HepG2 (cell line): ENCODE results near the gene FGD5. TPM values are rescaled to one million over a fixed set of nuclear protein-coding genes. Genes with fewer than 3 reads are reported as not detected.

Experiments
- FOXJ3 ChIP-seq: sonication (generic); formaldehyde crosslinking; IDR thresholded peaks from 2 replicates; pipeline ENCODE4 v1.4.0; 2020; ENCODE audit warnings: missing genetic modification reagents, mild to moderate bottlenecking, borderline replicate concordance
- KDM3A ChIP-seq: IDR thresholded peaks from 2 replicates; pipeline ENCODE4 v1.6.1; 2018; ENCODE audit warnings: low read depth, missing compliant biosample characterization
- KLF16 ChIP-seq, 2 experiments: sonication (generic) in 1 of 2; formaldehyde crosslinking in 1 of 2; IDR thresholded peaks; 2 replicates each; pipeline versions ENCODE4 v1.6.1 to v1.8.0; 2016 to 2023; ENCODE audit warnings: missing genetic modification reagents in 2 of 2, missing compliant biosample characterization in 1 of 2
- KMT2A ChIP-seq: sonication (generic); formaldehyde crosslinking; IDR thresholded peaks from 2 replicates; pipeline ENCODE4 v1.4.0; 2020; ENCODE audit warnings: missing genetic modification reagents
- NFE2 ChIP-seq: sonication (generic); formaldehyde crosslinking; IDR thresholded peaks from 2 replicates; pipeline ENCODE4 v1.4.0; 2020; ENCODE audit warnings: missing genetic modification reagents
- PTBP1 ChIP-seq: fragments of 200-400 bp; formaldehyde crosslinking; IDR thresholded peaks from 2 replicates; pipeline ENCODE4 v1.6.1; 2018; ENCODE audit warnings: low read length, low read depth; ENCODE audit not compliant: poor library complexity, severe bottlenecking
- RFXAP ChIP-seq: sonication (generic); formaldehyde crosslinking; IDR thresholded peaks from 2 replicates; pipeline ENCODE4 v1.4.0; 2020; ENCODE audit warnings: missing genetic modification reagents, borderline replicate concordance
- TMF1 ChIP-seq: sonication (generic); formaldehyde crosslinking; IDR thresholded peaks from 2 replicates; pipeline ENCODE4 v1.8.1; 2022; ENCODE audit warnings: low read depth, missing genetic modification reagents
- polyA plus RNA-seq, 8 experiments: library from polyadenylated mRNA; depleted of rRNA in 3 of 8; stranded (reverse) in 7 of 8; unstranded in 1 of 8; fragments of >200 nt; fragmentation: Illumina TruSeq in 4 of 8; extraction: Trizol in 4 of 8; gene quantifications; 2 replicates each; pipeline versions ENCODE4 v1.2.1 to v1.2.3, GENCODE V29; 2011 to 2016; ENCODE audit warnings: low read depth in 4 of 8, missing spikeins in 1 of 8, mixed read lengths in 1 of 8; ENCODE audit not compliant: insufficient read depth in 1 of 8
- total RNA-seq, 5 experiments: library from RNA; depleted of rRNA; stranded (reverse); fragments of >200 nt; fragmentation: Illumina TruSeq; extraction: Trizol; gene quantifications; 2 replicates each; pipeline ENCODE4 v1.2.3, GENCODE V29; 2016; ENCODE audit warnings: low read depth in 1 of 5
- TF ChIP-seq, protein P1 (sequence below): sonication (generic); formaldehyde crosslinking; IDR thresholded peaks from 2 replicates; pipeline ENCODE4 v1.5.0; 2020; ENCODE audit warnings: mild to moderate bottlenecking, missing genetic modification reagents
- TF ChIP-seq, protein P2 (sequence below): sonication (generic); formaldehyde crosslinking; IDR thresholded peaks from 2 replicates; pipeline ENCODE4 v1.4.0; 2020; ENCODE audit warnings: mild to moderate bottlenecking, missing genetic modification reagents
- TF ChIP-seq, protein P3 (sequence below): sonication (generic); formaldehyde crosslinking; IDR thresholded peaks from 2 replicates; pipeline ENCODE4 v1.5.0; 2020; ENCODE audit warnings: mild to moderate bottlenecking, missing genetic modification reagents, borderline replicate concordance
- TF ChIP-seq, protein P4 (sequence below): sonication (generic); formaldehyde crosslinking; IDR thresholded peaks from 2 replicates; pipeline ENCODE4 v1.5.1; 2020; ENCODE audit warnings: missing genetic modification reagents, mild to moderate bottlenecking, borderline replicate concordance
- TF ChIP-seq, protein P5 (sequence below): sonication (generic); formaldehyde crosslinking; IDR thresholded peaks from 2 replicates; pipeline ENCODE4 v1.9.0; 2022; ENCODE audit warnings: missing genetic modification reagents, mild to moderate bottlenecking, borderline replicate concordance
- TF ChIP-seq, protein P6 (sequence below): IDR thresholded peaks from 2 replicates; pipeline ENCODE4 v1.6.1; 2018; ENCODE audit warnings: missing genetic modification reagents, mild to moderate bottlenecking, missing compliant biosample characterization

FGD5 gene
- total and polyA plus RNA-seq, 2 of the 13 experiments (the other 11 are each of a cell fraction or from before 2014, with no cell fraction given): 0.17 TPM; not detected in 1

DNA sequence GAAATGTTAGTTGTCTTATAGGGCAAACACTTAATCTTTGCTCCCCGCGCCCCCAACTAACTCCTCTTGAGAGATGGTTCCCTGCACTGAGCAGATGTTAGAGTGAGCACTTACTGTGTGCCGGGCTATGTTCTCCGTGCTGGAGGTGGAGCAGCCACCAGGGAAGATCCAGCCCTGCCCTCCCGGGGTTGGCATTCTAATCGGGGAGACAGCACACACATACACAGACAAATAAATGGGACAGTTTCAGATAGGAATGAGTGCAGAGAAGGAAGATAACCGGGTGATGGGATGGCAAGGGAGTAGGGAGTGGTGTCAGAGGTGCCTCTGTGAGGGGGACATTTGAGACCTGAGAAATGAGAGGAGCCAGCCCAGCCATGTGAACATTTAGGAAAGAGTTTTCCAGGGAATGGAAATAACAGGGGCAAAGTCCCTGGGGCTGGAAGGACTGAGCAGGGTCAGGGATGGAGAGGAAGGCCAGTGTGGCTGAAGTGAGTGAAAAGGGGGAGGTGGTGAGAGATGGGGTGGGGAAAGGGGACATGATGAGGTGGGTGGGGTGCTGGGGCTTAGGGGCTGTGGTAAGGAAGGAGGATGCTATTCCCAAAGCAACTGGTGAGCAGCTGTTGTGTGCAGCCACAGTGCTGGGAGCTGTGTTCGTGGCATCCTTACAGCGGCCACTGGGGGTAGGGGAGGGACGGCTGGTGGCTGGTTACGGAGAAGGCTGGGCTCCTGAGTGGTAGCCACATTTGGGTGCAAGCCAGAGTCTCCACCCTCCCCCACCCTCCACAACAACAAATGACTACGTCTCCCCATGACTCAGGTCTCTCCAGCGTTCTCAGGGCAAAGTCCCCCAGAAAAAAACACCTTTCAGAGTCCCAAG is 15.4 kb upstream of the FGD5 start (continued):
- TF ChIP-seq, protein P1, sequence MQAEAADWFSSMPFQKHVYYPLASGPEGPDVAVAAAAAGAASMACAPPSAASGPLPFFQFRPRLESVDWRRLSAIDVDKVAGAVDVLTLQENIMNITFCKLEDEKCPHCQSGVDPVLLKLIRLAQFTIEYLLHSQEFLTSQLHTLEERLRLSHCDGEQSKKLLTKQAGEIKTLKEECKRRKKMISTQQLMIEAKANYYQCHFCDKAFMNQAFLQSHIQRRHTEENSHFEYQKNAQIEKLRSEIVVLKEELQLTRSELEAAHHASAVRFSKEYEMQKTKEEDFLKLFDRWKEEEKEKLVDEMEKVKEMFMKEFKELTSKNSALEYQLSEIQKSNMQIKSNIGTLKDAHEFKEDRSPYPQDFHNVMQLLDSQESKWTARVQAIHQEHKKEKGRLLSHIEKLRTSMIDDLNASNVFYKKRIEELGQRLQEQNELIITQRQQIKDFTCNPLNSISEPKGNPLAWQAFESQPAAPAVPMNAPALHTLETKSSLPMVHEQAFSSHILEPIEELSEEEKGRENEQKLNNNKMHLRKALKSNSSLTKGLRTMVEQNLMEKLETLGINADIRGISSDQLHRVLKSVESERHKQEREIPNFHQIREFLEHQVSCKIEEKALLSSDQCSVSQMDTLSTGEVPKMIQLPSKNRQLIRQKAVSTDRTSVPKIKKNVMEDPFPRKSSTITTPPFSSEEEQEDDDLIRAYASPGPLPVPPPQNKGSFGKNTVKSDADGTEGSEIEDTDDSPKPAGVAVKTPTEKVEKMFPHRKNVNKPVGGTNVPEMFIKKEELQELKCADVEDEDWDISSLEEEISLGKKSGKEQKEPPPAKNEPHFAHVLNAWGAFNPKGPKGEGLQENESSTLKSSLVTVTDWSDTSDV (CRISPR knock-in tag): no peak
- TF ChIP-seq NFE2 (CRISPR knock-in tag): no peak
- no peak for TF ChIP-seq RFXAP (CRISPR knock-in tag)
- no peak for TF ChIP-seq KMT2A (CRISPR knock-in tag)
- TF ChIP-seq KDM3A (CRISPR knock-in tag): no peak
- TF ChIP-seq TMF1 (CRISPR knock-in tag): no peak
- TF ChIP-seq, protein P2, sequence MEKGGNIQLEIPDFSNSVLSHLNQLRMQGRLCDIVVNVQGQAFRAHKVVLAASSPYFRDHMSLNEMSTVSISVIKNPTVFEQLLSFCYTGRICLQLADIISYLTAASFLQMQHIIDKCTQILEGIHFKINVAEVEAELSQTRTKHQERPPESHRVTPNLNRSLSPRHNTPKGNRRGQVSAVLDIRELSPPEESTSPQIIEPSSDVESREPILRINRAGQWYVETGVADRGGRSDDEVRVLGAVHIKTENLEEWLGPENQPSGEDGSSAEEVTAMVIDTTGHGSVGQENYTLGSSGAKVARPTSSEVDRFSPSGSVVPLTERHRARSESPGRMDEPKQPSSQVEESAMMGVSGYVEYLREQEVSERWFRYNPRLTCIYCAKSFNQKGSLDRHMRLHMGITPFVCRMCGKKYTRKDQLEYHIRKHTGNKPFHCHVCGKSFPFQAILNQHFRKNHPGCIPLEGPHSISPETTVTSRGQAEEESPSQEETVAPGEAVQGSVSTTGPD: no peak
- TF ChIP-seq, protein P3, sequence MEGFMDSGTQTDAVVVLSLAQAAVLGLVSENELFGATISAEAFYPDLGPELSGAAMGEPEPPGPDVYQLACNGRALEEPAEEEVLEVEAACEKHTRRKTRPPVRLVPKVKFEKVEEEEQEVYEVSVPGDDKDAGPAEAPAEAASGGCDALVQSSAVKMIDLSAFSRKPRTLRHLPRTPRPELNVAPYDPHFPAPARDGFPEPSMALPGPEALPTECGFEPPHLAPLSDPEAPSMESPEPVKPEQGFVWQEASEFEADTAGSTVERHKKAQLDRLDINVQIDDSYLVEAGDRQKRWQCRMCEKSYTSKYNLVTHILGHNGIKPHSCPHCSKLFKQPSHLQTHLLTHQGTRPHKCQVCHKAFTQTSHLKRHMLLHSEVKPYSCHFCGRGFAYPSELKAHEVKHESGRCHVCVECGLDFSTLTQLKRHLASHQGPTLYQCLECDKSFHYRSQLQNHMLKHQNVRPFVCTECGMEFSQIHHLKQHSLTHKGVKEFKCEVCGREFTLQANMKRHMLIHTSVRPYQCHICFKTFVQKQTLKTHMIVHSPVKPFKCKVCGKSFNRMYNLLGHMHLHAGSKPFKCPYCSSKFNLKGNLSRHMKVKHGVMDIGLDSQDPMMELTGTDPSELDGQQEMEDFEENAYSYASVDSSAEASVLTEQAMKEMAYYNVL: no peak
- TF ChIP-seq, protein P4, sequence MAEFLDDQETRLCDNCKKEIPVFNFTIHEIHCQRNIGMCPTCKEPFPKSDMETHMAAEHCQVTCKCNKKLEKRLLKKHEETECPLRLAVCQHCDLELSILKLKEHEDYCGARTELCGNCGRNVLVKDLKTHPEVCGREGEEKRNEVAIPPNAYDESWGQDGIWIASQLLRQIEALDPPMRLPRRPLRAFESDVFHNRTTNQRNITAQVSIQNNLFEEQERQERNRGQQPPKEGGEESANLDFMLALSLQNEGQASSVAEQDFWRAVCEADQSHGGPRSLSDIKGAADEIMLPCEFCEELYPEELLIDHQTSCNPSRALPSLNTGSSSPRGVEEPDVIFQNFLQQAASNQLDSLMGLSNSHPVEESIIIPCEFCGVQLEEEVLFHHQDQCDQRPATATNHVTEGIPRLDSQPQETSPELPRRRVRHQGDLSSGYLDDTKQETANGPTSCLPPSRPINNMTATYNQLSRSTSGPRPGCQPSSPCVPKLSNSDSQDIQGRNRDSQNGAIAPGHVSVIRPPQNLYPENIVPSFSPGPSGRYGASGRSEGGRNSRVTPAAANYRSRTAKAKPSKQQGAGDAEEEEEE (CRISPR knock-in tag): no peak
- no peak for TF ChIP-seq FOXJ3 (CRISPR knock-in tag)
- TF ChIP-seq KLF16 (CRISPR knock-in tag; IDR thresholded peaks at IDR 0.05): no peak
- TF ChIP-seq, protein P5, sequence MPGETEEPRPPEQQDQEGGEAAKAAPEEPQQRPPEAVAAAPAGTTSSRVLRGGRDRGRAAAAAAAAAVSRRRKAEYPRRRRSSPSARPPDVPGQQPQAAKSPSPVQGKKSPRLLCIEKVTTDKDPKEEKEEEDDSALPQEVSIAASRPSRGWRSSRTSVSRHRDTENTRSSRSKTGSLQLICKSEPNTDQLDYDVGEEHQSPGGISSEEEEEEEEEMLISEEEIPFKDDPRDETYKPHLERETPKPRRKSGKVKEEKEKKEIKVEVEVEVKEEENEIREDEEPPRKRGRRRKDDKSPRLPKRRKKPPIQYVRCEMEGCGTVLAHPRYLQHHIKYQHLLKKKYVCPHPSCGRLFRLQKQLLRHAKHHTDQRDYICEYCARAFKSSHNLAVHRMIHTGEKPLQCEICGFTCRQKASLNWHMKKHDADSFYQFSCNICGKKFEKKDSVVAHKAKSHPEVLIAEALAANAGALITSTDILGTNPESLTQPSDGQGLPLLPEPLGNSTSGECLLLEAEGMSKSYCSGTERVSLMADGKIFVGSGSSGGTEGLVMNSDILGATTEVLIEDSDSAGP (CRISPR knock-in tag): no peak
- TF ChIP-seq PTBP1: no peak
- TF ChIP-seq, protein P6, sequence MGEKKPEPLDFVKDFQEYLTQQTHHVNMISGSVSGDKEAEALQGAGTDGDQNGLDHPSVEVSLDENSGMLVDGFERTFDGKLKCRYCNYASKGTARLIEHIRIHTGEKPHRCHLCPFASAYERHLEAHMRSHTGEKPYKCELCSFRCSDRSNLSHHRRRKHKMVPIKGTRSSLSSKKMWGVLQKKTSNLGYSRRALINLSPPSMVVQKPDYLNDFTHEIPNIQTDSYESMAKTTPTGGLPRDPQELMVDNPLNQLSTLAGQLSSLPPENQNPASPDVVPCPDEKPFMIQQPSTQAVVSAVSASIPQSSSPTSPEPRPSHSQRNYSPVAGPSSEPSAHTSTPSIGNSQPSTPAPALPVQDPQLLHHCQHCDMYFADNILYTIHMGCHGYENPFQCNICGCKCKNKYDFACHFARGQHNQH (CRISPR knock-in tag): no peak
